HEK293 (cell line): ENCODE results near the gene POMC.

Experiments used
- CTCF ChIP-seq: fragments of 450-650 bp; formaldehyde crosslinking; IDR thresholded peaks from 2 replicates; pipeline ENCODE4 v1.5.1; 2016; ENCODE audit warnings: missing biosample characterization, missing genetic modification characterization
- KLF10 ChIP-seq: fragments of 450-650 bp; IDR thresholded peaks from 2 replicates; pipeline ENCODE4 v1.5.1; 2018; ENCODE audit warnings: missing biosample characterization, mild to moderate bottlenecking, missing genetic modification characterization
- KLF8 ChIP-seq: fragments of 450-650 bp; formaldehyde crosslinking; IDR thresholded peaks from 2 replicates; pipeline ENCODE4 v1.5.1; 2016; ENCODE audit warnings: missing biosample characterization, missing genetic modification characterization
- REST ChIP-seq: fragments of 450-650 bp; formaldehyde crosslinking; IDR thresholded peaks from 2 replicates; pipeline ENCODE4 v1.5.1; 2016; ENCODE audit warnings: missing biosample characterization, missing genetic modification characterization
- SP2 ChIP-seq: fragments of 450-650 bp; formaldehyde crosslinking; IDR thresholded peaks from 2 replicates; pipeline ENCODE4 v1.5.1; 2016; ENCODE audit warnings: missing biosample characterization, missing genetic modification characterization
- TCF7L2 ChIP-seq: IDR thresholded peaks from 2 replicates; pipeline ENCODE4 v1.6.1; 2011; ENCODE audit warnings: low read depth, mild to moderate bottlenecking, inconsistent platforms, low read length, moderate library complexity, borderline replicate concordance
- TRIM28 ChIP-seq: IDR thresholded peaks from 2 replicates; pipeline ENCODE4 v1.6.1; 2011; ENCODE audit warnings: low read length, control low read depth, borderline replicate concordance
- ZNF311 ChIP-seq: fragments of 450-650 bp; formaldehyde crosslinking; IDR thresholded peaks from 2 replicates; pipeline ENCODE4 v1.5.1; 2017; ENCODE audit warnings: missing biosample characterization, missing genetic modification characterization, borderline replicate concordance
- ZNF362 ChIP-seq: fragments of 450-650 bp; formaldehyde crosslinking; IDR thresholded peaks from 2 replicates; pipeline ENCODE4 v1.5.1; 2016; ENCODE audit warnings: missing biosample characterization, missing genetic modification characterization
- ZNF549 ChIP-seq: fragments of 450-650 bp; IDR thresholded peaks from 2 replicates; pipeline ENCODE4 v1.5.1; 2018; ENCODE audit warnings: missing biosample characterization, missing genetic modification characterization, mild to moderate bottlenecking, inconsistent platforms, moderate library complexity
- ZNF560 ChIP-seq: fragments of 450-650 bp; formaldehyde crosslinking; IDR thresholded peaks from 2 replicates; pipeline ENCODE4 v1.5.1; 2017; ENCODE audit warnings: missing biosample characterization, missing genetic modification characterization, borderline replicate concordance
- ZSCAN30 ChIP-seq: fragments of 450-650 bp; IDR thresholded peaks from 2 replicates; pipeline ENCODE4 v1.5.1; 2018; ENCODE audit warnings: missing biosample characterization, mild to moderate bottlenecking, missing genetic modification characterization, moderate library complexity
- ZSCAN5A ChIP-seq: fragments of 450-650 bp; formaldehyde crosslinking; IDR thresholded peaks from 2 replicates; pipeline ENCODE4 v1.5.1; 2016; ENCODE audit warnings: missing biosample characterization, missing genetic modification characterization

GRCh38 chr2:25170888-25171287 is 2.5 kb upstream of the POMC start:
- TF ChIP-seq REST (tag by site-specific recombination) (no peak), ZSCAN30 (tag by site-specific recombination) (no peak), KLF10 (tag by site-specific recombination) (no peak), CTCF (tag by site-specific recombination) (no peak), ZNF362 (tag by site-specific recombination) (no peak), KLF8 (tag by site-specific recombination) (no peak), SP2 (tag by site-specific recombination) (no peak), ZNF549 (tag by site-specific recombination) (no peak), ZNF311 (tag by site-specific recombination) (no peak), ZNF560 (tag by site-specific recombination) (no peak), TRIM28 (no peak), TCF7L2 (no peak), ZSCAN5A (tag by site-specific recombination) (no peak)
